OCI-LY7 (cell line): ENCODE data around the gene RYK. TPM values are rescaled to one million over a fixed set of nuclear protein-coding genes. Genes with fewer than 3 reads are reported as not detected.

ENCODE experiments used
- BruUV-seq: library from RNA; stranded (reverse); fragments of 400-500 nt; replicated peaks from 2 replicates; lab custom pipeline; 2021; lab: Mats Ljungman, UMichigan
- CTCF ChIA-PET: fragments of 300-600 bp; sonication (Branson Sonifier 250); formaldehyde crosslinking; loops from one replicate; lab custom pipeline; 2022; ENCODE audit warnings: antibody characterized with exemption; ENCODE audit not compliant: unreplicated experiment; lab: Charles Lee
- POLR2A ChIA-PET: fragments of 300-600 bp; sonication (Branson Sonifier 250); formaldehyde crosslinking; loops from one replicate; lab custom pipeline; 2022; ENCODE audit warnings: antibody characterized with exemption; lab: Charles Lee
- DNase-seq: peaks from one replicate; pipeline ENCODE4 v3.0.0-alpha.2; 2015; ENCODE audit warnings: low spot score
- H2AFZ ChIP-seq: fragments of 200-600 bp; sonication (generic), shearing (Covaris generic); 2 replicates; pipeline ENCODE4 v1.6.1; 2014; ENCODE audit warnings: mild to moderate bottlenecking, antibody characterized with exemption, low read length, moderate library complexity
- H3K27ac ChIP-seq: fragments of 200-600 bp; sonication (generic); 2 replicates; pipeline ENCODE4 v1.5.1; 2014; ENCODE audit warnings: mixed run types, low read depth, mild to moderate bottlenecking, moderate library complexity, low read length, inconsistent platforms; ENCODE audit not compliant: poor library complexity, severe bottlenecking
- H3K36me3 ChIP-seq: fragments of 200-600 bp; sonication (generic); 2 replicates; pipeline ENCODE4 v1.6.1; 2014; ENCODE audit warnings: mild to moderate bottlenecking, antibody characterized with exemption, low read length, moderate library complexity, mixed read lengths; ENCODE audit not compliant: insufficient read depth
- H3K4me1 ChIP-seq: fragments of 200-600 bp; sonication (generic); 2 replicates; pipeline ENCODE4 v1.5.1; 2014; ENCODE audit warnings: mild to moderate bottlenecking, low read length; ENCODE audit not compliant: insufficient read depth, poor library complexity, severe bottlenecking
- H3K4me2 ChIP-seq: fragments of 200-600 bp; sonication (generic); 2 replicates; pipeline ENCODE4 v1.6.1; 2014; ENCODE audit warnings: mild to moderate bottlenecking, low read length
- H3K4me3 ChIP-seq: fragments of 200-600 bp; sonication (generic); 2 replicates; pipeline ENCODE4 v1.5.1; 2014; ENCODE audit warnings: mild to moderate bottlenecking, low read depth, low read length; ENCODE audit not compliant: poor library complexity, severe bottlenecking
- H3K79me2 ChIP-seq: fragments of 200-600 bp; sonication (generic); 2 replicates; pipeline ENCODE4 v1.6.1; 2016; ENCODE audit warnings: low read depth, mild to moderate bottlenecking, low read length, moderate library complexity, mixed read lengths; ENCODE audit not compliant: insufficient read depth
- H3K9me2 ChIP-seq: fragments of 200-600 bp; sonication (generic); 2 replicates; pipeline ENCODE4 v1.6.1; 2016; ENCODE audit warnings: mild to moderate bottlenecking, low read length, mixed read lengths; ENCODE audit not compliant: insufficient read depth
- H3K9me3 ChIP-seq: fragments of 200-600 bp; sonication (generic); 2 replicates; pipeline ENCODE4 v1.6.1; 2014; ENCODE audit warnings: mild to moderate bottlenecking, mixed run types, low read length, mixed read lengths
- H4K20me1 ChIP-seq: fragments of 200-600 bp; sonication (generic); 2 replicates; pipeline ENCODE4 v1.6.1; 2014; ENCODE audit warnings: mild to moderate bottlenecking, antibody characterized with exemption, low read length, moderate library complexity, mixed read lengths; ENCODE audit not compliant: insufficient read depth
- EZH2phosphoT487 ChIP-seq: fragments of 200-600 bp; sonication (generic); IDR thresholded peaks from 2 replicates; pipeline ENCODE4 v1.6.1; 2018; ENCODE audit warnings: low read depth, borderline replicate concordance, mild to moderate bottlenecking, mixed run types, antibody characterized with exemption, low read length, moderate library complexity, mixed read lengths
- intact Hi-C: fragments of 100-400 bp; cut with micrococcal nuclease; formaldehyde crosslinking; loops from one replicate; pipeline ENCODE4 v1.10.0; 2022; ENCODE audit not compliant: unreplicated experiment
- total RNA-seq, 2 experiments: library from RNA; depleted of rRNA in 1 of 2; stranded (reverse); fragments of >200 nt in 1 of 2; shearing (Covaris generic) in 1 of 2; gene quantifications; 2 replicates each; pipeline ENCODE4 v1.2.3, GENCODE V29; 2014 to 2022
- TF ChIP-seq, protein P1 (sequence below): fragments of 200-600 bp; sonication (generic); conservative IDR thresholded peaks from 2 replicates; pipeline ENCODE4 v1.5.1; 2014; ENCODE audit warnings: mild to moderate bottlenecking, antibody characterized with exemption, low read length, moderate library complexity, mixed read lengths

The RYK gene
- total RNA-seq, 2 experiments from 2014 or later = 24.8 to 25.5 TPM

DNA sequence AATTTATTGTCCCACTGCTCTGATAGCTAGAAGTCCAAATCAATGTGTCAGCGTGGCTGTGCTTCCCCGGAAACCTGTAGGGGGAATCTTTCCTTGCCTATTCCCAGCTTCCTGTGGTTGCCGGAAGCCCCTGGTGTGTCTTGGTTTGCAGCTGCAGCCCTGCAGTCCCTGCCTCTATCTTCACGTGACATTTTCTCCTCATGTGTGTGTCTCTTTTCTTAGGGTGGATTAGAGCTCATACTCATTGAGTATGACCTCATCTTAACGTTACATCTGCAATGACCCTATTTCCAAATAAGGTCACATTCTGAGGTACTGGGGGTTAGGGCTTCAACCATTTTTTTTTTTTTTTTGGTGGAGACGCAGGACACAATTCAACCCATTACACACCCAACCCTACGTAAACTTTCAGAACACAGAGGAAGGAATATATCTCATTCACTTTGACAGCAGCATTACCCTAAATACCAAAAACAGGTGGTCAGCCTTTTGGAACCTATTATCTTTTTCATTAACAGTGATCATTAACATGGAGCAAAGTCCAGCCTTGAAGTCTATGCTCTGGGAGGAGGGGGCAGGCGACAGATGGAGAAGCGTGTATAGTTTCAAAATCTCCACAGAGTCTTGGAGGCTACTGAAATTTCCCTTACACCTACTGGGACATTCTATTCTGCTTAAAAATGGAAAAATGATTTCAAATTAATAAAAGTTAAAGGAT, 88.6 kb downstream of the RYK start:
- ChIA-PET CTCF (no interaction called here), POLR2A (interaction anchor here (0.7 kb wide), 2 partner anchors 83 to 250 kb away, joined by 3 read pairs; no protein-coding TSS in a partner anchor)
- Histone ChIP-seq H3K9me3 (no peaks in the 10 kb centered on the region; the same call in 1 of the 2 replicates), H3K9me2 (no peaks in the 10 kb centered on the region), H3K4me2 (no peak overlapping the region), H3K4me3 (no peak overlapping the region), H3K4me1 (no peaks in the 10 kb centered on the region), H3K36me3 (peaks cover 8% of the 10 kb centered on the region; the same call in 1 of the 2 replicates), H3K27ac (no peak overlapping the region), H2AFZ (no peak overlapping the region), H3K79me2 (no peaks in the 10 kb centered on the region), H4K20me1 (no peaks in the 10 kb centered on the region)
- DNase-seq = no peak
- intact Hi-C loops = no loop called here
- no TSS peak for BruUV-seq
- TF ChIP-seq, protein P1, sequence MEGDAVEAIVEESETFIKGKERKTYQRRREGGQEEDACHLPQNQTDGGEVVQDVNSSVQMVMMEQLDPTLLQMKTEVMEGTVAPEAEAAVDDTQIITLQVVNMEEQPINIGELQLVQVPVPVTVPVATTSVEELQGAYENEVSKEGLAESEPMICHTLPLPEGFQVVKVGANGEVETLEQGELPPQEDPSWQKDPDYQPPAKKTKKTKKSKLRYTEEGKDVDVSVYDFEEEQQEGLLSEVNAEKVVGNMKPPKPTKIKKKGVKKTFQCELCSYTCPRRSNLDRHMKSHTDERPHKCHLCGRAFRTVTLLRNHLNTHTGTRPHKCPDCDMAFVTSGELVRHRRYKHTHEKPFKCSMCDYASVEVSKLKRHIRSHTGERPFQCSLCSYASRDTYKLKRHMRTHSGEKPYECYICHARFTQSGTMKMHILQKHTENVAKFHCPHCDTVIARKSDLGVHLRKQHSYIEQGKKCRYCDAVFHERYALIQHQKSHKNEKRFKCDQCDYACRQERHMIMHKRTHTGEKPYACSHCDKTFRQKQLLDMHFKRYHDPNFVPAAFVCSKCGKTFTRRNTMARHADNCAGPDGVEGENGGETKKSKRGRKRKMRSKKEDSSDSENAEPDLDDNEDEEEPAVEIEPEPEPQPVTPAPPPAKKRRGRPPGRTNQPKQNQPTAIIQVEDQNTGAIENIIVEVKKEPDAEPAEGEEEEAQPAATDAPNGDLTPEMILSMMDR = no peak
- no peak for TF ChIP-seq EZH2phosphoT487

- Histone ChIP-seq H4K20me1 (no peaks in the 10 kb centered on the region), H3K4me1 (no peaks in the 10 kb centered on the region), H3K27ac (no peak overlapping the region), H2AFZ (no peak overlapping the region), H3K9me3 (no peaks in the 10 kb centered on the region), H3K79me2 (no peaks in the 10 kb centered on the region), H3K9me2 (no peaks in the 10 kb centered on the region), H3K36me3 (peaks cover 8% of the 10 kb centered on the region; the same call in 1 of the 2 replicates), H3K4me2 (no peak overlapping the region), H3K4me3 (no peak overlapping the region)
- ChIA-PET CTCF (no interaction called here), POLR2A (interaction anchor here (0.6 kb wide), 1 partner anchor 61 kb away, joined by 3 read pairs; no protein-coding TSS in a partner anchor)
- intact Hi-C loops = no loop called here
- no peak for DNase-seq
- TF ChIP-seq EZH2phosphoT487 = no peak
- TF ChIP-seq, protein P1 = no peak
- no TSS peak for BruUV-seq
Observed at GRCh38 chr3:134155446-134155845, 95.2 kb downstream of the RYK start.

DNA sequence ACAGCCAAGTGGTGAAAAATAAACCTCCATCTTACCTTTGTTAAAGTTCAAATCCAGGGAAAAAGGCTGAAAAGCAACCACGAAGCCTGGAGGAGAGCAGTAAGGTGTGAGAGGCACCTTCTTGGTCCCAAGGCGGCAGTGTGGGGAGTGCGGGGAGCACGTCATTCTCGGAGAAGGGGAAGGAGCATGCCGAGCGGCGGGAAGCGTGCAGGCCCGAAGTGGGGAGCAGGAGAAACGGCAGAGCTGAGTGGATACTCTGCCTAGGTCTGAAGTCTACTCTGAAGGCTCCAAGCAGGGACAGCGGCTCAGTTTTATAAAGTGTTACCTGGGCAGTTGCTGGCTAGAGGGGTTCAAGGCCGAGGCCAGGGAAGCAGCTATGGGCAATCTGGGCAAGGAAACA, 96.9 kb downstream of the RYK start:
- H2AFZ ChIP-seq = no peak overlapping the region
- no TSS peak for BruUV-seq
- no peaks in the 10 kb centered on the region for H3K9me3 ChIP-seq
- no peaks in the 10 kb centered on the region for H3K79me2 ChIP-seq
- H3K4me3 ChIP-seq = no peak overlapping the region
- H3K4me2 ChIP-seq = no peak overlapping the region
- no peaks in the 10 kb centered on the region for H3K9me2 ChIP-seq
- CTCF ChIA-PET = no interaction called here
- TF ChIP-seq EZH2phosphoT487 = no peak
- TF ChIP-seq, protein P1 = no peak
- DNase-seq = no peak
- H3K4me1 ChIP-seq = no peaks in the 10 kb centered on the region
- H4K20me1 ChIP-seq = no peaks in the 10 kb centered on the region
- H3K36me3 ChIP-seq = peaks cover 8% of the 10 kb centered on the region; the same call in 1 of the 2 replicates
- intact Hi-C loops = no loop called here
- no peak overlapping the region for H3K27ac ChIP-seq
- POLR2A ChIA-PET = no interaction called here
